H9 (cell line): ENCODE measurements around the gene GRXCR2. TPM values are rescaled to one million over a fixed set of nuclear protein-coding genes. Genes with fewer than 3 reads are reported as not detected.

Experiments
- DNase-seq: peaks from one replicate; pipeline ENCODE4 v3.0.0-alpha.2; 2017
- H2AFZ ChIP-seq: one replicate; pipeline ENCODE4 v1.6.1; 2013; ENCODE audit warnings: mild to moderate bottlenecking, low read length, control low read depth, moderate library complexity
- H2AK5ac ChIP-seq: 2 replicates; pipeline ENCODE4 v1.6.1; 2013; ENCODE audit warnings: low read length, control low read depth, mixed read lengths; ENCODE audit not compliant: insufficient read length
- H2BK120ac ChIP-seq: one replicate; pipeline ENCODE4 v1.6.1; 2013; ENCODE audit warnings: low read depth, mild to moderate bottlenecking, low read length, control low read depth, inconsistent platforms; ENCODE audit not compliant: poor library complexity, severe bottlenecking
- H2BK12ac ChIP-seq: 2 replicates; pipeline ENCODE4 v1.6.1; 2013; ENCODE audit warnings: low read length, control low read depth, mixed read lengths, low read depth; ENCODE audit not compliant: insufficient read length
- H2BK15ac ChIP-seq: 2 replicates; pipeline ENCODE4 v1.6.1; 2013; ENCODE audit warnings: low read depth, low read length, control low read depth
- H2BK20ac ChIP-seq: one replicate; pipeline ENCODE4 v1.6.1; 2013; ENCODE audit warnings: low read depth, mild to moderate bottlenecking, low read length, control low read depth, inconsistent platforms; ENCODE audit not compliant: poor library complexity, severe bottlenecking
- H2BK5ac ChIP-seq: 2 replicates; pipeline ENCODE4 v1.6.1; 2013; ENCODE audit warnings: low read length, control low read depth, mixed read lengths; ENCODE audit not compliant: insufficient read length
- H3K14ac ChIP-seq: 2 replicates; pipeline ENCODE4 v1.6.1; 2013; ENCODE audit warnings: low read length, control low read depth; ENCODE audit not compliant: insufficient read depth
- H3K18ac ChIP-seq: 2 replicates; pipeline ENCODE4 v1.6.1; 2013; ENCODE audit warnings: low read depth, mild to moderate bottlenecking, mixed read lengths, low read length, control low read depth; ENCODE audit not compliant: insufficient read length
- H3K23ac ChIP-seq: 2 replicates; pipeline ENCODE4 v1.6.1; 2013; ENCODE audit warnings: low read length, control low read depth, mixed read lengths, low read depth; ENCODE audit not compliant: insufficient read length
- H3K23me2 ChIP-seq: 2 replicates; pipeline ENCODE4 v1.6.1; 2013; ENCODE audit warnings: low read depth, mild to moderate bottlenecking, mixed read lengths, low read length, control low read depth; ENCODE audit not compliant: insufficient read length, poor library complexity, severe bottlenecking
- H3K27ac ChIP-seq: 2 replicates; pipeline ENCODE4 v1.5.1; 2013; ENCODE audit warnings: low read length, control low read depth, mixed read lengths, low read depth; ENCODE audit not compliant: insufficient read length
- H3K27me3 ChIP-seq: 2 replicates; pipeline ENCODE4 v1.6.1; 2013; ENCODE audit warnings: low read length, control low read depth, inconsistent platforms; ENCODE audit not compliant: insufficient read depth
- H3K4ac ChIP-seq: 2 replicates; pipeline ENCODE4 v1.6.1; 2013; ENCODE audit warnings: low read depth, mild to moderate bottlenecking, control low read depth, inconsistent platforms, low read length, moderate library complexity
- H3K4me1 ChIP-seq: 2 replicates; pipeline ENCODE4 v1.6.1; 2013; ENCODE audit warnings: low read length, control low read depth, inconsistent platforms; ENCODE audit not compliant: insufficient read depth
- H3K4me2 ChIP-seq: 2 replicates; pipeline ENCODE4 v1.6.1; 2013; ENCODE audit warnings: low read length, control low read depth, mixed read lengths; ENCODE audit not compliant: insufficient read length, insufficient read depth
- H3K56ac ChIP-seq: 2 replicates; pipeline ENCODE4 v1.6.1; 2013; ENCODE audit warnings: low read depth, mild to moderate bottlenecking, mixed read lengths, low read length, control low read depth; ENCODE audit not compliant: insufficient read length
- H3K79me1 ChIP-seq: 2 replicates; pipeline ENCODE4 v1.6.1; 2013; ENCODE audit warnings: low read depth, mild to moderate bottlenecking, moderate library complexity, low read length, control low read depth, inconsistent platforms; ENCODE audit not compliant: insufficient read depth, poor library complexity, severe bottlenecking
- H3K79me2 ChIP-seq: 2 replicates; pipeline ENCODE4 v1.6.1; 2013; ENCODE audit warnings: low read length, control low read depth, inconsistent platforms; ENCODE audit not compliant: insufficient read depth
- H3K9ac ChIP-seq: 2 replicates; pipeline ENCODE4 v1.6.1; 2013; ENCODE audit warnings: low read length, control low read depth, mixed read lengths; ENCODE audit not compliant: insufficient read length; ENCODE audit errors: extremely low read depth
- H3K9me3 ChIP-seq: one replicate; pipeline ENCODE4 v1.6.1; 2013; ENCODE audit warnings: low read depth, low read length, inconsistent platforms; ENCODE audit not compliant: control insufficient read depth
- H3T11ph ChIP-seq: one replicate; pipeline ENCODE4 v1.6.1; 2013; ENCODE audit warnings: mild to moderate bottlenecking, low read length, control low read depth, inconsistent platforms
- H4K20me1 ChIP-seq: one replicate; pipeline ENCODE4 v1.6.1; 2013; ENCODE audit not compliant: control insufficient read depth, insufficient read length, insufficient read depth
- H4K5ac ChIP-seq: 2 replicates; pipeline ENCODE4 v1.6.1; 2013; ENCODE audit warnings: low read depth, mild to moderate bottlenecking, mixed read lengths, low read length, control low read depth; ENCODE audit not compliant: insufficient read length
- H4K8ac ChIP-seq: replicated peaks from 2 replicates; pipeline ENCODE4 v1.6.1; 2013; ENCODE audit warnings: low read length, control low read depth, mixed read lengths, low read depth; ENCODE audit not compliant: insufficient read length
- H4K91ac ChIP-seq: 2 replicates; pipeline ENCODE4 v1.6.1; 2013; ENCODE audit warnings: low read depth, mild to moderate bottlenecking, moderate library complexity, mixed read lengths, low read length, control low read depth; ENCODE audit not compliant: insufficient read length
- H3K27ac Mint-ChIP-seq, 3 experiments: 2 replicates in 2 of 3; 3 replicates in 1 of 3; pipeline ENCODE4 v1.8.0; 2020 to 2021; ENCODE audit warnings: mixed read lengths in 3 of 3, mild to moderate bottlenecking in 1 of 3, moderate library complexity in 1 of 3
- H3K27me3 Mint-ChIP-seq: 2 replicates; pipeline ENCODE4 v1.8.0; 2021; ENCODE audit warnings: low read depth, mild to moderate bottlenecking, moderate library complexity, mixed read lengths
- H3K36me3 Mint-ChIP-seq, 3 experiments: 2 replicates in 2 of 3; 3 replicates in 1 of 3; pipeline ENCODE4 v1.8.0; 2020 to 2021; ENCODE audit warnings: low read depth in 3 of 3, mixed read lengths in 3 of 3; ENCODE audit not compliant: insufficient read depth in 1 of 3
- H3K4me1 Mint-ChIP-seq, 2 experiments: 2 replicates each; pipeline ENCODE4 v1.8.0; 2020; ENCODE audit warnings: mixed read lengths in 2 of 2
- H3K4me3 Mint-ChIP-seq, 2 experiments: 2 replicates in 1 of 2; 3 replicates in 1 of 2; pipeline ENCODE4 v1.8.0; 2020 to 2021; ENCODE audit warnings: mild to moderate bottlenecking in 2 of 2, mixed read lengths in 2 of 2, moderate library complexity in 1 of 2
- H3K9me3 Mint-ChIP-seq, 2 experiments: 2 replicates in 1 of 2; 3 replicates in 1 of 2; pipeline ENCODE4 v1.8.0; 2020; ENCODE audit warnings: mild to moderate bottlenecking in 2 of 2, mixed read lengths in 2 of 2, moderate library complexity in 1 of 2
- CTCF ChIP-seq: fragments of 200-600 bp; sonication (generic); conservative IDR thresholded peaks from 3 replicates; pipeline ENCODE4 v1.8.0; 2021; ENCODE audit warnings: antibody characterized with exemption, mild to moderate bottlenecking
- WGBS: extraction: QIAGEN DNeasy Blood & Tissue Kit; methylation state at CpG from one replicate; pipeline ENCODE4 v1.1.7; 2013; ENCODE audit warnings: missing lambda C conversion rate, low lambda C conversion rate, mixed read lengths; ENCODE audit not compliant: insufficient read length; ENCODE audit errors: extremely low coverage; 5-methylcytosine and 5-hydroxymethylcytosine counted together
- total RNA-seq: library from RNA; stranded (reverse); gene quantifications from 2 replicates; pipeline ENCODE4 v1.2.1, GENCODE V29; 2021

Gene GRXCR2
- total RNA-seq, 1 experiment from 2014 or later, result not detected

GRCh38 chr5:145840458-145841132 lies 32.2 kb downstream of the GRXCR2 start:
- Mint-ChIP-seq H3K27me3 (peaks cover 13% of the 10 kb centered on the region), H3K27ac (no peak overlapping the region), H3K36me3 (no peaks in the 10 kb centered on the region; a peak in 1 of 7 replicates), H3K4me1 (peaks cover 4% of the 10 kb centered on the region in 2 experiments; a peak in 2 of 4 replicates), H3K9me3 (no peaks in the 10 kb centered on the region; a peak in 1 of 5 replicates), H3K4me3 (no peak overlapping the region)
- H3K18ac ChIP-seq, result no peak overlapping the region
- H4K20me1 ChIP-seq, result no peaks in the 10 kb centered on the region
- H3K14ac ChIP-seq, result no peak overlapping the region
- no peak overlapping the region for H4K91ac ChIP-seq
- H2AK5ac ChIP-seq, result no peak overlapping the region
- no peak overlapping the region for H2BK12ac ChIP-seq
- H4K5ac ChIP-seq, result no peak overlapping the region
- no peak overlapping the region for H2BK120ac ChIP-seq
- no CpG with 5 or more reads among the region's 3 CpGs for WGBS
- H2AFZ ChIP-seq, result no peak overlapping the region
- TF ChIP-seq CTCF, result no peak
- no peak overlapping the region for H4K8ac ChIP-seq
- H3T11ph ChIP-seq, result no peak overlapping the region
- H3K56ac ChIP-seq, result no peak overlapping the region
- H3K9ac ChIP-seq, result no peak overlapping the region
- no peak overlapping the region for H2BK15ac ChIP-seq
- H3K27ac ChIP-seq, result no peak overlapping the region
- H3K9me3 ChIP-seq, result no peaks in the 10 kb centered on the region
- H3K4ac ChIP-seq, result no peak overlapping the region
- H3K4me1 ChIP-seq, result no peaks in the 10 kb centered on the region
- H2BK20ac ChIP-seq, result no peak overlapping the region
- H3K23ac ChIP-seq, result no peak overlapping the region
- H3K79me2 ChIP-seq, result no peaks in the 10 kb centered on the region
- H3K27me3 ChIP-seq, result no peaks in the 10 kb centered on the region; the same call in 1 of the 2 replicates
- no peak overlapping the region for H2BK5ac ChIP-seq
- DNase-seq, result no peak
- no peaks in the 10 kb centered on the region for H3K23me2 ChIP-seq
- no peaks in the 10 kb centered on the region for H3K79me1 ChIP-seq
- no peak overlapping the region for H3K4me2 ChIP-seq
